MM.1S (cell line): Measurements from ENCODE around the gene RNGTT.

ENCODE experiments used
- CTCF ChIP-seq: fragments of 300-600 bp; sonication (generic); IDR thresholded peaks from 2 replicates; pipeline ENCODE4 v1.5.1; 2016; ENCODE audit warnings: antibody characterized with exemption, low read length, mixed read lengths
- EZH2 ChIP-seq: fragments of 300-600 bp; sonication (generic); optimal IDR thresholded peaks from 2 replicates; pipeline ENCODE3; 2017; ENCODE audit warnings: low read depth, mild to moderate bottlenecking, antibody characterized with exemption, low read length, mixed read lengths
- EZH2phosphoT487 ChIP-seq: fragments of 300-600 bp; sonication (generic); IDR thresholded peaks from 2 replicates; pipeline ENCODE4 v1.6.1; 2018; ENCODE audit warnings: antibody characterized with exemption, low read length

GRCh38 chr6:88650979-88651378 lies 312.4 kb downstream of the RNGTT start:
- no peak for TF ChIP-seq CTCF
- TF ChIP-seq EZH2phosphoT487, result no peak
- TF ChIP-seq EZH2, result no peak
